H1 (cell line): ENCODE measurements around the gene ETV7.

ENCODE experiments used
- BACH1 ChIP-seq: IDR thresholded peaks from 2 replicates; pipeline ENCODE4 v1.6.1; 2012; ENCODE audit warnings: low read length, improper control_type of control experiment
- CHD7 ChIP-seq: fragments of 300-600 bp; sonication (generic); IDR thresholded peaks from 2 replicates; pipeline ENCODE4 v1.7.1; 2012; ENCODE audit warnings: low read length, moderate library complexity, mild to moderate bottlenecking, inconsistent platforms; ENCODE audit not compliant: insufficient replicate concordance
- CTCF ChIP-seq, 3 experiments: IDR thresholded peaks; 1 replicate in 2 of 3; 2 replicates in 1 of 3; pipeline versions ENCODE4 v1.5.1 to v1.6.1; 2011; ENCODE audit warnings: low read length in 3 of 3, mild to moderate bottlenecking in 3 of 3, inconsistent platforms in 2 of 3, low read depth in 1 of 3, moderate library complexity in 1 of 3; ENCODE audit not compliant: insufficient read depth in 1 of 3; ENCODE audit errors: control extremely low read depth in 1 of 3
- EP300 ChIP-seq, 2 experiments: IDR thresholded peaks; 1 replicate in 1 of 2; 2 replicates in 1 of 2; pipeline ENCODE4 v1.6.1; 2011 to 2012; ENCODE audit warnings: low read depth in 2 of 2, low read length in 2 of 2, mild to moderate bottlenecking in 2 of 2, borderline replicate concordance in 1 of 2, inconsistent platforms in 1 of 2, moderate library complexity in 1 of 2
- EZH2 ChIP-seq: fragments of 200-600 bp; sonication (generic); IDR thresholded peaks from 2 replicates; pipeline ENCODE4 v1.7.1; 2012; ENCODE audit warnings: low read depth, mild to moderate bottlenecking, moderate library complexity, low read length, inconsistent platforms; ENCODE audit not compliant: severe bottlenecking
- KDM1A ChIP-seq: fragments of 200-600, 300-600 bp; sonication (generic); IDR thresholded peaks from 2 replicates; pipeline ENCODE4 v1.7.1; 2016; ENCODE audit warnings: mild to moderate bottlenecking, low read length, borderline replicate concordance
- PHF8 ChIP-seq: fragments of 200-600 bp; sonication (generic); conservative IDR thresholded peaks from 2 replicates; pipeline ENCODE4 v1.7.1; 2012; ENCODE audit warnings: low read depth, mild to moderate bottlenecking, inconsistent platforms, low read length, moderate library complexity
- RNF2 ChIP-seq: fragments of 200-900, 300-1000 bp; sonication (generic); IDR thresholded peaks from 2 replicates; pipeline ENCODE4 v1.7.1; 2016; ENCODE audit warnings: borderline replicate concordance, low read depth, mild to moderate bottlenecking, antibody characterized with exemption, low read length; ENCODE audit not compliant: poor library complexity, severe bottlenecking; ENCODE audit errors: missing control alignments
- RXRA ChIP-seq: IDR thresholded peaks from 2 replicates; pipeline ENCODE4 v1.6.1; 2011; ENCODE audit warnings: low read depth, mild to moderate bottlenecking, low read length, moderate library complexity; ENCODE audit not compliant: insufficient read depth
- YY1 ChIP-seq: IDR thresholded peaks from 2 replicates; pipeline ENCODE4 v1.6.1; 2011; ENCODE audit warnings: low read depth, mild to moderate bottlenecking, low read length

GRCh38 chr6:36330366-36330765, 57.1 kb downstream of the ETV7 start:
- TF ChIP-seq YY1, result no peak
- TF ChIP-seq CTCF (IDR thresholded peaks at IDR 0.05; ENCODE audit: control extremely low read depth in 1 of 3, insufficient read depth in 1 of 3, low read depth in 1 of 3, low read length in 3 of 3), result no peak
- TF ChIP-seq RXRA, result no peak
- TF ChIP-seq CHD7, result no peak
- TF ChIP-seq RNF2, result no peak
- no peak for TF ChIP-seq BACH1
- TF ChIP-seq EP300 (IDR thresholded peaks at IDR 0.05; ENCODE audit: borderline replicate concordance in 1 of 2, low read depth in 2 of 2, low read length in 2 of 2), result no peak
- no peak for TF ChIP-seq EZH2
- TF ChIP-seq PHF8, result no peak
- no peak for TF ChIP-seq KDM1A
